K562 (cell line): ENCODE data around the gene NOPCHAP1. TPM values are rescaled to one million over a fixed set of nuclear protein-coding genes. Genes with fewer than 3 reads are reported as not detected.

Experiments used
- ATAC-seq: fragments of 200-7000 bp; cut with Tn5 transposase; 3 replicates; pipeline ENCODE4 v1.9.1; 2020; ENCODE audit warnings: moderate library complexity
- BruUV-seq: library from RNA; stranded (reverse); fragments of 400-500 nt; replicated peaks from 2 replicates; lab custom pipeline; 2021; lab: Mats Ljungman, UMichigan
- CTCF ChIA-PET: fragments of 300-600 bp; formaldehyde crosslinking; extraction: SDS; loops from one replicate; lab custom pipeline; 2021; ENCODE audit warnings: low intra/inter-chr PET ratio; lab: Yijun Ruan, JAX
- POLR2A ChIA-PET: fragments of 300-600, 350-650 bp; sonication (Branson Sonifier 250); formaldehyde crosslinking; extraction: SDS; loops from one replicate; lab custom pipeline; 2021; ENCODE audit warnings: antibody characterized with exemption, inconsistent platforms; lab: Yijun Ruan, JAX
- DNase-seq, 4 experiments: peaks; one replicate each; pipeline versions ENCODE4 v3.0.0 to v3.0.0-alpha.2; 2011 to 2018; ENCODE audit warnings: low spot score in 3 of 4, mixed read lengths in 3 of 4; ENCODE audit errors: extremely low read depth in 1 of 4
- FAIRE-seq: peaks from 2 replicates; lab custom pipeline; 2011; peaks lifted over from hg19 to GRCh38; lab: Jason Lieb, UNC
- H2AFZ ChIP-seq: 2 replicates; pipeline ENCODE4 v1.6.0; 2011; ENCODE audit warnings: low read depth, low read length, control low read depth, inconsistent platforms
- H3K27ac ChIP-seq: fragments of 200-600 bp; 3 replicates; pipeline ENCODE4 v1.8.0; 2011; ENCODE audit warnings: low read depth, mild to moderate bottlenecking, control low read depth, inconsistent platforms, low read length, moderate library complexity, mixed read lengths; ENCODE audit errors: extremely low read depth
- H3K27me3 ChIP-seq, 2 experiments: fragments of 300-600 bp in 1 of 2; 2 replicates in 1 of 2; 3 replicates in 1 of 2; pipeline versions ENCODE4 v1.6.0 to v1.8.0; 2011; ENCODE audit warnings: inconsistent platforms in 2 of 2, low read length in 2 of 2, mild to moderate bottlenecking in 1 of 2, mixed read lengths in 1 of 2, moderate library complexity in 1 of 2; ENCODE audit not compliant: control insufficient read depth in 2 of 2, insufficient read depth in 2 of 2
- H3K36me3 ChIP-seq: fragments of 300-600 bp; 3 replicates; pipeline ENCODE4 v1.8.0; 2011; ENCODE audit warnings: mild to moderate bottlenecking, low read length, inconsistent platforms; ENCODE audit not compliant: control insufficient read depth, insufficient read depth
- H3K4me1 ChIP-seq, 2 experiments: fragments of 200-600 bp in 1 of 2; replicated peaks in 1 of 2; 2 replicates in 1 of 2; 3 replicates in 1 of 2; pipeline versions ENCODE4 v1.5.1 to v1.8.0; 2011; ENCODE audit warnings: inconsistent platforms in 2 of 2, low read length in 2 of 2, mild to moderate bottlenecking in 1 of 2, mixed read lengths in 1 of 2, moderate library complexity in 1 of 2; ENCODE audit not compliant: control insufficient read depth in 2 of 2, insufficient read depth in 2 of 2
- H3K4me2 ChIP-seq: 2 replicates; pipeline ENCODE4 v1.6.1; 2011; ENCODE audit warnings: low read length, control low read depth, inconsistent platforms, mixed read lengths; ENCODE audit not compliant: insufficient read depth
- H3K4me3 ChIP-seq: fragments of 200-600 bp; sonication (generic), shearing (Covaris generic); 2 replicates; pipeline ENCODE4 v1.5.1; 2016; ENCODE audit warnings: control low read depth, inconsistent platforms
- H3K79me2 ChIP-seq: fragments of 200-600 bp; 3 replicates; pipeline ENCODE4 v1.8.0; 2011; ENCODE audit warnings: low read length, inconsistent platforms; ENCODE audit not compliant: control insufficient read depth, insufficient read depth
- H3K9ac ChIP-seq, 2 experiments: 2 replicates each; pipeline versions ENCODE4 v1.6.0 to v1.6.1; 2011; ENCODE audit warnings: low read depth in 2 of 2, low read length in 2 of 2, control low read depth in 1 of 2, inconsistent platforms in 1 of 2, mild to moderate bottlenecking in 1 of 2, mixed read lengths in 1 of 2; ENCODE audit not compliant: insufficient read depth in 1 of 2
- H3K9me1 ChIP-seq: one replicate; pipeline ENCODE4 v1.6.0; 2011; ENCODE audit warnings: inconsistent platforms, mild to moderate bottlenecking, low read length, moderate library complexity; ENCODE audit not compliant: control insufficient read depth, insufficient read depth
- H3K9me3 ChIP-seq: replicated peaks from 2 replicates; pipeline ENCODE4 v1.5.1; 2011; ENCODE audit warnings: low read depth, low read length, inconsistent platforms; ENCODE audit not compliant: control insufficient read depth, insufficient read depth
- H4K20me1 ChIP-seq: replicated peaks from 2 replicates; pipeline ENCODE4 v1.6.1; 2011; ENCODE audit warnings: low read length, inconsistent platforms, mixed read lengths; ENCODE audit not compliant: control insufficient read depth, insufficient read depth
- BACH1 ChIP-seq: fragments of 200-800 bp; sonication (Bioruptor generic); IDR thresholded peaks from 2 replicates; pipeline ENCODE4 v1.6.1; 2016; ENCODE audit warnings: missing genetic modification characterization, missing compliant biosample characterization
- CTBP1 ChIP-seq: fragments of 450-650 bp; IDR thresholded peaks from 2 replicates; pipeline ENCODE4 v1.6.1; 2016; ENCODE audit warnings: borderline replicate concordance
- ELF1 ChIP-seq: fragments of 200-800 bp; sonication (Bioruptor generic); IDR thresholded peaks from 2 replicates; pipeline ENCODE4 v1.6.1; 2016; ENCODE audit warnings: missing genetic modification characterization, missing compliant biosample characterization
- GABPB2 ChIP-seq: fragments of 250-450 bp; sonication (Bioruptor Pico); conservative IDR thresholded peaks from 2 replicates; pipeline ENCODE4 v1.5.1; 2021; ENCODE audit warnings: mild to moderate bottlenecking
- HMGN3 ChIP-seq: IDR thresholded peaks from 2 replicates; pipeline ENCODE4 v1.6.1; 2011; ENCODE audit warnings: borderline replicate concordance, low read depth, mild to moderate bottlenecking, mixed read lengths, low read length; ENCODE audit not compliant: insufficient read length; ENCODE audit errors: extremely low read depth
- JUN ChIP-seq, 2 experiments: sonication (generic) in 1 of 2; formaldehyde crosslinking in 1 of 2; IDR thresholded peaks; 2 replicates each; pipeline versions ENCODE4 v1.6.1 to v1.8.0; 2012 to 2022; ENCODE audit warnings: borderline replicate concordance in 2 of 2, mild to moderate bottlenecking in 2 of 2, improper control_type of control experiment in 1 of 2, low read depth in 1 of 2, low read length in 1 of 2, missing genetic modification reagents in 1 of 2
- NCOA2 ChIP-seq, 2 experiments: fragments of 450-650 bp; IDR thresholded peaks; 2 replicates each; pipeline ENCODE4 v1.6.1; 2018; ENCODE audit warnings: mild to moderate bottlenecking in 2 of 2, moderate library complexity in 1 of 2; ENCODE audit not compliant: partially characterized antibody in 2 of 2
- OTX1 ChIP-seq: fragments of 450-650 bp; formaldehyde crosslinking; IDR thresholded peaks from 2 replicates; pipeline ENCODE4 v1.4.0; 2022; ENCODE audit warnings: mild to moderate bottlenecking
- PHF20 ChIP-seq: fragments of 450-650 bp; IDR thresholded peaks from 2 replicates; pipeline ENCODE4 v1.6.1; 2018; ENCODE audit not compliant: partially characterized antibody
- PRPF4 ChIP-seq: fragments of 200-400 bp; formaldehyde crosslinking; IDR thresholded peaks from one replicate; pipeline ENCODE4 v1.6.1; 2017; ENCODE audit warnings: low read length, low read depth, mild to moderate bottlenecking; ENCODE audit not compliant: insufficient read depth, poor library complexity, severe bottlenecking
- SMAD3 ChIP-seq: fragments of 450-650 bp; formaldehyde crosslinking; conservative IDR thresholded peaks from 2 replicates; pipeline ENCODE4 v1.4.0; 2020; ENCODE audit warnings: mild to moderate bottlenecking
- ZBTB17 ChIP-seq: fragments of 450-650 bp; formaldehyde crosslinking; IDR thresholded peaks from 2 replicates; pipeline ENCODE4 v1.4.0; 2020; ENCODE audit warnings: mild to moderate bottlenecking
- ZBTB43 ChIP-seq: sonication (generic); formaldehyde crosslinking; IDR thresholded peaks from 2 replicates; pipeline ENCODE4 v1.8.0; 2023; ENCODE audit warnings: mild to moderate bottlenecking, missing genetic modification reagents
- ZC3H4 ChIP-seq: sonication (generic); formaldehyde crosslinking; IDR thresholded peaks from 2 replicates; pipeline ENCODE4 v1.9.0; 2021; ENCODE audit warnings: missing genetic modification reagents, borderline replicate concordance
- ZNF12 ChIP-seq: sonication (generic); formaldehyde crosslinking; IDR thresholded peaks from 2 replicates; pipeline ENCODE4 v1.4.0; 2020; ENCODE audit warnings: mild to moderate bottlenecking, missing genetic modification reagents
- ZNF134 ChIP-seq: fragments of 250-450 bp; sonication (Bioruptor Pico); conservative IDR thresholded peaks from 2 replicates; pipeline ENCODE4 v1.4.0; 2020
- ZNF561 ChIP-seq: fragments of 450-650 bp; formaldehyde crosslinking; conservative IDR thresholded peaks from 2 replicates; pipeline ENCODE4 v1.4.0; 2020; ENCODE audit warnings: mild to moderate bottlenecking, moderate library complexity
- WGBS: fragments of 100-300 bp; shearing (Covaris generic); methylation state at CpG from one replicate; pipeline ENCODE4 v1.1.6; 2016; ENCODE audit warnings: low coverage, mixed read lengths; ENCODE audit not compliant: insufficient coverage; ENCODE audit errors: missing lambda C conversion rate; 5-methylcytosine and 5-hydroxymethylcytosine counted together
- in situ Hi-C: fragments of 300-500 bp; cut with MboI; formaldehyde crosslinking; loops from 4 replicates; pipeline ENCODE4 v1.15.0; 2018; ENCODE audit warnings: inconsistent platforms, mixed read lengths
- intact Hi-C: fragments of 100-400 bp; cut with micrococcal nuclease; formaldehyde crosslinking; loops from 2 replicates; pipeline ENCODE4 v1.14.2; 2022
- polyA plus RNA-seq, 8 experiments: library from polyadenylated mRNA; depleted of rRNA in 4 of 8; stranded (reverse) in 5 of 8; unstranded in 3 of 8; fragments of >200 nt; fragmentation: Nextera tagmentation in 2 of 8; fragmentation: Illumina TruSeq in 1 of 8; extraction: Ambion mirVana in 2 of 8; extraction: Trizol in 1 of 8; gene quantifications; 2 replicates each; pipeline versions ENCODE4 v1.2.1 to v1.2.3, GENCODE V29; 2011 to 2014; ENCODE audit warnings: inconsistent platforms in 1 of 8, missing spikeins in 1 of 8
- total RNA-seq, 7 experiments: library from RNA; depleted of rRNA in 6 of 7; stranded (reverse); fragments of >200 nt in 6 of 7; fragmentation: Illumina TruSeq in 2 of 7; extraction: Trizol in 2 of 7; gene quantifications; 2 replicates each; pipeline versions ENCODE4 v1.2.1 to v1.2.3, GENCODE V29; 2011 to 2021; ENCODE audit warnings: low replicate concordance in 1 of 7
- TF ChIP-seq, protein P1 (sequence below): fragments of 250-450 bp; sonication (Bioruptor Pico); IDR thresholded peaks from 2 replicates; pipeline ENCODE4 v1.9.0; 2021; ENCODE audit warnings: mild to moderate bottlenecking, inconsistent platforms

Gene NOPCHAP1
- total and polyA plus RNA-seq, 9 of the 15 experiments (the other 6 are each of a cell fraction or from before 2014, with no cell fraction given), result 19.4 to 108 (median 33.4) TPM

DNA sequence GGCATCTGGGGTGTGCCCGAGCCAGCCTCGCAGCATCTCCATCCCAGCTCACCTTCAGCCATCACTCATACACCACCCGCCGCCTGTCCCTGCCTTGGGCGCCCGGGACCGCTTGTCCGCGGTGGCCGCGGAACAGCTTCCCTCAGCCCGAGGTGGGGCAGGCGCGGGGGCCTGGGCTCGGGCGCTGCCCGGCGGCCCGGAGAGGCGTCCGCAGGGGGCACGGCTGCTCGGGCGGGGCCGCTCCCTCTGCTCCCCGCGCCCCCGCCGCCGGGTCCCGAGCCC is 28.5 kb upstream of the NOPCHAP1 start:
- no peak overlapping the region for H3K27ac ChIP-seq
- DNase-seq, result peak in 2 of 4 experiments; percentile 3 to 19
- no peaks in the 10 kb centered on the region for H3K79me2 ChIP-seq
- peaks cover 18% of the 10 kb centered on the region in 2 experiments; a peak in 4 of 5 replicates for H3K4me1 ChIP-seq
- H3K9me1 ChIP-seq, result no peaks in the 10 kb centered on the region
- POLR2A ChIA-PET, result no interaction called here
- in situ Hi-C loops (no loop called here), intact Hi-C loops (loop anchor here (10.0 kb wide), 1 partner anchor 573 kb away; no protein-coding TSS in a partner anchor)
- H2AFZ ChIP-seq, result peak overlapping the region; percentile 89
- no peaks in the 10 kb centered on the region for H3K9me3 ChIP-seq
- H3K9ac ChIP-seq, result peak overlapping the region; percentile 45 to 90; a peak in 3 of 4 replicates
- no peak for FAIRE-seq
- ATAC-seq, result peak; percentile 45
- no peak for TF ChIP-seq ZBTB17
- TF ChIP-seq PHF20, result no peak
- TF ChIP-seq SMAD3 (CRISPR knock-in tag), result no peak
- no peak for TF ChIP-seq ZC3H4
- TF ChIP-seq HMGN3, result peak; percentile 30
- no peak for TF ChIP-seq ZNF561 (CRISPR knock-in tag)
- TF ChIP-seq, protein P1, sequence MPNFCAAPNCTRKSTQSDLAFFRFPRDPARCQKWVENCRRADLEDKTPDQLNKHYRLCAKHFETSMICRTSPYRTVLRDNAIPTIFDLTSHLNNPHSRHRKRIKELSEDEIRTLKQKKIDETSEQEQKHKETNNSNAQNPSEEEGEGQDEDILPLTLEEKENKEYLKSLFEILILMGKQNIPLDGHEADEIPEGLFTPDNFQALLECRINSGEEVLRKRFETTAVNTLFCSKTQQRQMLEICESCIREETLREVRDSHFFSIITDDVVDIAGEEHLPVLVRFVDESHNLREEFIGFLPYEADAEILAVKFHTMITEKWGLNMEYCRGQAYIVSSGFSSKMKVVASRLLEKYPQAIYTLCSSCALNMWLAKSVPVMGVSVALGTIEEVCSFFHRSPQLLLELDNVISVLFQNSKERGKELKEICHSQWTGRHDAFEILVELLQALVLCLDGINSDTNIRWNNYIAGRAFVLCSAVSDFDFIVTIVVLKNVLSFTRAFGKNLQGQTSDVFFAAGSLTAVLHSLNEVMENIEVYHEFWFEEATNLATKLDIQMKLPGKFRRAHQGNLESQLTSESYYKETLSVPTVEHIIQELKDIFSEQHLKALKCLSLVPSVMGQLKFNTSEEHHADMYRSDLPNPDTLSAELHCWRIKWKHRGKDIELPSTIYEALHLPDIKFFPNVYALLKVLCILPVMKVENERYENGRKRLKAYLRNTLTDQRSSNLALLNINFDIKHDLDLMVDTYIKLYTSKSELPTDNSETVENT (CRISPR knock-in tag), result no peak
- peak; percentile 42; the same call in 1 of the 2 replicates for TF ChIP-seq CTBP1
- TF ChIP-seq JUN (IDR thresholded peaks at IDR 0.05; ENCODE audit: borderline replicate concordance, low read depth, low read length), result no peak
- no peak for TF ChIP-seq JUN (CRISPR knock-in tag; IDR thresholded peaks at IDR 0.05; ENCODE audit: borderline replicate concordance)
- TF ChIP-seq GABPB2 (CRISPR knock-in tag), result no peak
- TF ChIP-seq ZBTB43 (CRISPR knock-in tag), result no peak
- TF ChIP-seq ELF1, result no peak
- no peak for TF ChIP-seq OTX1 (CRISPR knock-in tag)
- no peak for TF ChIP-seq BACH1 (tag)
- TF ChIP-seq NCOA2 (IDR thresholded peaks at IDR 0.05; ENCODE audit: partially characterized antibody in 2 of 2), result no peak
- TF ChIP-seq ZNF12, result no peak
- no peak for TF ChIP-seq ZNF134
- no peak for TF ChIP-seq PRPF4
- H3K4me2 ChIP-seq, result peak overlapping the region; percentile 81
- H3K27me3 ChIP-seq, result peaks cover 17 to 27% of the 10 kb centered on the region in 2 experiments
- no TSS peak for BruUV-seq
- no peaks in the 10 kb centered on the region for H3K36me3 ChIP-seq
- peak overlapping the region; percentile 48 for H3K4me3 ChIP-seq
- 3% methylated on average over 27 of the region's 31 CpGs for WGBS
- CTCF ChIA-PET, result no interaction called here
- H4K20me1 ChIP-seq, result no peaks in the 10 kb centered on the region
